ENCODE data around the gene JARID2.
"Not testable (repeated sequence)": the region's sequence is repeated elsewhere in the genome, so short reads cannot be mapped to it uniquely, and the experiment has no call there.

JARID2 gene

GRCh38 chr6:15290067-15290680, 44.3 kb downstream of the JARID2 start:
- no peak for DNase-seq (ENCODE audit: low read depth)

GRCh38 chr6:15290962-15291704, 45.3 kb downstream of the JARID2 start:
- DNase-seq (ENCODE audit: low read depth): no peak

GRCh38 chr6:15292721-15293302, 46.9 kb downstream of the JARID2 start:
- DNase-seq (ENCODE audit: low read depth): no peak

- no peak for DNase-seq (ENCODE audit: low read depth)
Observed at GRCh38 chr6:15293674-15294073, 47.8 kb downstream of the JARID2 start.

GRCh38 chr6:15294504-15294903, 48.6 kb downstream of the JARID2 start:
- no peak for DNase-seq (ENCODE audit: low read depth)

GRCh38 chr6:15296249-15296648, 50.4 kb downstream of the JARID2 start:
- DNase-seq (ENCODE audit: low read depth): no peak

- DNase-seq (ENCODE audit: low read depth): no peak
Observed at GRCh38 chr6:15296735-15297134, 50.9 kb downstream of the JARID2 start.

- not testable (repeated sequence) for DNase-seq (ENCODE audit: low read depth)
Observed at GRCh38 chr6:15297167-15297566, 51.3 kb downstream of the JARID2 start.

GRCh38 chr6:15297895-15298590, 52.2 kb downstream of the JARID2 start:
- DNase-seq (ENCODE audit: low read depth): no peak

- DNase-seq (ENCODE audit: low read depth): no peak
Observed at GRCh38 chr6:15299430-15300131, 53.7 kb downstream of the JARID2 start.

- DNase-seq (ENCODE audit: low read depth): no peak
Observed at GRCh38 chr6:15301179-15302006, 55.5 kb downstream of the JARID2 start.

GRCh38 chr6:15303162-15303919, 57.5 kb downstream of the JARID2 start:
- no peak for DNase-seq (ENCODE audit: low read depth)

GRCh38 chr6:15303920-15304291, 58.0 kb downstream of the JARID2 start:
- no peak for DNase-seq (ENCODE audit: low read depth)

- DNase-seq (ENCODE audit: low read depth): no peak
Observed at GRCh38 chr6:15304337-15305042, 58.6 kb downstream of the JARID2 start.

GRCh38 chr6:15305496-15305895, 59.6 kb downstream of the JARID2 start:
- DNase-seq (ENCODE audit: low read depth): no peak

- no peak for DNase-seq (ENCODE audit: low read depth)
Observed at GRCh38 chr6:15305909-15306308, 60.0 kb downstream of the JARID2 start.

GRCh38 chr6:15308435-15309213, 62.8 kb downstream of the JARID2 start:
- no peak for DNase-seq (ENCODE audit: low read depth)

GRCh38 chr6:15309611-15310283, 63.9 kb downstream of the JARID2 start:
- no peak for DNase-seq (ENCODE audit: low read depth)

- DNase-seq (ENCODE audit: low read depth): no peak
Observed at GRCh38 chr6:15310680-15311079, 64.8 kb downstream of the JARID2 start.

Data from activated T-helper 1 cell treated with Interleukin-2 at 50 U/mL for 16 hours (primary cell).